H9 (cell line): ENCODE results near the gene RAP1GAP2. TPM values are rescaled to one million over a fixed set of nuclear protein-coding genes. Genes with fewer than 3 reads are reported as not detected.

Source experiments
- DNase-seq: peaks from one replicate; pipeline ENCODE4 v3.0.0-alpha.2; 2017
- H2AFZ ChIP-seq: one replicate; pipeline ENCODE4 v1.6.1; 2013; ENCODE audit warnings: mild to moderate bottlenecking, low read length, control low read depth, moderate library complexity
- H2AK5ac ChIP-seq: 2 replicates; pipeline ENCODE4 v1.6.1; 2013; ENCODE audit warnings: low read length, control low read depth, mixed read lengths; ENCODE audit not compliant: insufficient read length
- H2BK120ac ChIP-seq: one replicate; pipeline ENCODE4 v1.6.1; 2013; ENCODE audit warnings: low read depth, mild to moderate bottlenecking, low read length, control low read depth, inconsistent platforms; ENCODE audit not compliant: poor library complexity, severe bottlenecking
- H2BK12ac ChIP-seq: 2 replicates; pipeline ENCODE4 v1.6.1; 2013; ENCODE audit warnings: low read length, control low read depth, mixed read lengths, low read depth; ENCODE audit not compliant: insufficient read length
- H2BK15ac ChIP-seq: 2 replicates; pipeline ENCODE4 v1.6.1; 2013; ENCODE audit warnings: low read depth, low read length, control low read depth
- H2BK20ac ChIP-seq: one replicate; pipeline ENCODE4 v1.6.1; 2013; ENCODE audit warnings: low read depth, mild to moderate bottlenecking, low read length, control low read depth, inconsistent platforms; ENCODE audit not compliant: poor library complexity, severe bottlenecking
- H2BK5ac ChIP-seq: 2 replicates; pipeline ENCODE4 v1.6.1; 2013; ENCODE audit warnings: low read length, control low read depth, mixed read lengths; ENCODE audit not compliant: insufficient read length
- H3K14ac ChIP-seq: 2 replicates; pipeline ENCODE4 v1.6.1; 2013; ENCODE audit warnings: low read length, control low read depth; ENCODE audit not compliant: insufficient read depth
- H3K18ac ChIP-seq: 2 replicates; pipeline ENCODE4 v1.6.1; 2013; ENCODE audit warnings: low read depth, mild to moderate bottlenecking, mixed read lengths, low read length, control low read depth; ENCODE audit not compliant: insufficient read length
- H3K23ac ChIP-seq: 2 replicates; pipeline ENCODE4 v1.6.1; 2013; ENCODE audit warnings: low read length, control low read depth, mixed read lengths, low read depth; ENCODE audit not compliant: insufficient read length
- H3K23me2 ChIP-seq: 2 replicates; pipeline ENCODE4 v1.6.1; 2013; ENCODE audit warnings: low read depth, mild to moderate bottlenecking, mixed read lengths, low read length, control low read depth; ENCODE audit not compliant: insufficient read length, poor library complexity, severe bottlenecking
- H3K27ac ChIP-seq: 2 replicates; pipeline ENCODE4 v1.5.1; 2013; ENCODE audit warnings: low read length, control low read depth, mixed read lengths, low read depth; ENCODE audit not compliant: insufficient read length
- H3K27me3 ChIP-seq: 2 replicates; pipeline ENCODE4 v1.6.1; 2013; ENCODE audit warnings: low read length, control low read depth, inconsistent platforms; ENCODE audit not compliant: insufficient read depth
- H3K4ac ChIP-seq: 2 replicates; pipeline ENCODE4 v1.6.1; 2013; ENCODE audit warnings: low read depth, mild to moderate bottlenecking, control low read depth, inconsistent platforms, low read length, moderate library complexity
- H3K4me1 ChIP-seq: 2 replicates; pipeline ENCODE4 v1.6.1; 2013; ENCODE audit warnings: low read length, control low read depth, inconsistent platforms; ENCODE audit not compliant: insufficient read depth
- H3K4me2 ChIP-seq: 2 replicates; pipeline ENCODE4 v1.6.1; 2013; ENCODE audit warnings: low read length, control low read depth, mixed read lengths; ENCODE audit not compliant: insufficient read length, insufficient read depth
- H3K56ac ChIP-seq: 2 replicates; pipeline ENCODE4 v1.6.1; 2013; ENCODE audit warnings: low read depth, mild to moderate bottlenecking, mixed read lengths, low read length, control low read depth; ENCODE audit not compliant: insufficient read length
- H3K79me1 ChIP-seq: 2 replicates; pipeline ENCODE4 v1.6.1; 2013; ENCODE audit warnings: low read depth, mild to moderate bottlenecking, moderate library complexity, low read length, control low read depth, inconsistent platforms; ENCODE audit not compliant: insufficient read depth, poor library complexity, severe bottlenecking
- H3K79me2 ChIP-seq: 2 replicates; pipeline ENCODE4 v1.6.1; 2013; ENCODE audit warnings: low read length, control low read depth, inconsistent platforms; ENCODE audit not compliant: insufficient read depth
- H3K9ac ChIP-seq: 2 replicates; pipeline ENCODE4 v1.6.1; 2013; ENCODE audit warnings: low read length, control low read depth, mixed read lengths; ENCODE audit not compliant: insufficient read length; ENCODE audit errors: extremely low read depth
- H3K9me3 ChIP-seq: one replicate; pipeline ENCODE4 v1.6.1; 2013; ENCODE audit warnings: low read depth, low read length, inconsistent platforms; ENCODE audit not compliant: control insufficient read depth
- H3T11ph ChIP-seq: one replicate; pipeline ENCODE4 v1.6.1; 2013; ENCODE audit warnings: mild to moderate bottlenecking, low read length, control low read depth, inconsistent platforms
- H4K20me1 ChIP-seq: one replicate; pipeline ENCODE4 v1.6.1; 2013; ENCODE audit not compliant: control insufficient read depth, insufficient read length, insufficient read depth
- H4K5ac ChIP-seq: 2 replicates; pipeline ENCODE4 v1.6.1; 2013; ENCODE audit warnings: low read depth, mild to moderate bottlenecking, mixed read lengths, low read length, control low read depth; ENCODE audit not compliant: insufficient read length
- H4K8ac ChIP-seq: replicated peaks from 2 replicates; pipeline ENCODE4 v1.6.1; 2013; ENCODE audit warnings: low read length, control low read depth, mixed read lengths, low read depth; ENCODE audit not compliant: insufficient read length
- H4K91ac ChIP-seq: 2 replicates; pipeline ENCODE4 v1.6.1; 2013; ENCODE audit warnings: low read depth, mild to moderate bottlenecking, moderate library complexity, mixed read lengths, low read length, control low read depth; ENCODE audit not compliant: insufficient read length
- H3K27ac Mint-ChIP-seq, 3 experiments: 2 replicates in 2 of 3; 3 replicates in 1 of 3; pipeline ENCODE4 v1.8.0; 2020 to 2021; ENCODE audit warnings: mixed read lengths in 3 of 3, mild to moderate bottlenecking in 1 of 3, moderate library complexity in 1 of 3
- H3K27me3 Mint-ChIP-seq: 2 replicates; pipeline ENCODE4 v1.8.0; 2021; ENCODE audit warnings: low read depth, mild to moderate bottlenecking, moderate library complexity, mixed read lengths
- H3K36me3 Mint-ChIP-seq, 3 experiments: 2 replicates in 2 of 3; 3 replicates in 1 of 3; pipeline ENCODE4 v1.8.0; 2020 to 2021; ENCODE audit warnings: low read depth in 3 of 3, mixed read lengths in 3 of 3; ENCODE audit not compliant: insufficient read depth in 1 of 3
- H3K4me1 Mint-ChIP-seq, 2 experiments: 2 replicates each; pipeline ENCODE4 v1.8.0; 2020; ENCODE audit warnings: mixed read lengths in 2 of 2
- H3K4me3 Mint-ChIP-seq, 2 experiments: 2 replicates in 1 of 2; 3 replicates in 1 of 2; pipeline ENCODE4 v1.8.0; 2020 to 2021; ENCODE audit warnings: mild to moderate bottlenecking in 2 of 2, mixed read lengths in 2 of 2, moderate library complexity in 1 of 2
- H3K9me3 Mint-ChIP-seq, 2 experiments: 2 replicates in 1 of 2; 3 replicates in 1 of 2; pipeline ENCODE4 v1.8.0; 2020; ENCODE audit warnings: mild to moderate bottlenecking in 2 of 2, mixed read lengths in 2 of 2, moderate library complexity in 1 of 2
- WGBS: extraction: QIAGEN DNeasy Blood & Tissue Kit; methylation state at CpG from one replicate; pipeline ENCODE4 v1.1.7; 2013; ENCODE audit warnings: missing lambda C conversion rate, low lambda C conversion rate, mixed read lengths; ENCODE audit not compliant: insufficient read length; ENCODE audit errors: extremely low coverage; 5-methylcytosine and 5-hydroxymethylcytosine counted together
- total RNA-seq: library from RNA; stranded (reverse); gene quantifications from 2 replicates; pipeline ENCODE4 v1.2.1, GENCODE V29; 2021
- TF ChIP-seq, protein P1 (sequence below): fragments of 200-600 bp; sonication (generic); conservative IDR thresholded peaks from 3 replicates; pipeline ENCODE4 v1.8.0; 2021; ENCODE audit warnings: antibody characterized with exemption, mild to moderate bottlenecking

Gene RAP1GAP2
- total RNA-seq, 1 experiment from 2014 or later = 33.8 TPM

- no peak overlapping the region for H3K56ac ChIP-seq
- H3K4me2 ChIP-seq = no peak overlapping the region
- H4K8ac ChIP-seq = no peak overlapping the region
- no peak overlapping the region for H2AFZ ChIP-seq
- no peak overlapping the region for H3K4me3 Mint-ChIP-seq
- H2BK120ac ChIP-seq = no peak overlapping the region
- no peak overlapping the region for H3K23ac ChIP-seq
- DNase-seq = no peak
- TF ChIP-seq, protein P1, sequence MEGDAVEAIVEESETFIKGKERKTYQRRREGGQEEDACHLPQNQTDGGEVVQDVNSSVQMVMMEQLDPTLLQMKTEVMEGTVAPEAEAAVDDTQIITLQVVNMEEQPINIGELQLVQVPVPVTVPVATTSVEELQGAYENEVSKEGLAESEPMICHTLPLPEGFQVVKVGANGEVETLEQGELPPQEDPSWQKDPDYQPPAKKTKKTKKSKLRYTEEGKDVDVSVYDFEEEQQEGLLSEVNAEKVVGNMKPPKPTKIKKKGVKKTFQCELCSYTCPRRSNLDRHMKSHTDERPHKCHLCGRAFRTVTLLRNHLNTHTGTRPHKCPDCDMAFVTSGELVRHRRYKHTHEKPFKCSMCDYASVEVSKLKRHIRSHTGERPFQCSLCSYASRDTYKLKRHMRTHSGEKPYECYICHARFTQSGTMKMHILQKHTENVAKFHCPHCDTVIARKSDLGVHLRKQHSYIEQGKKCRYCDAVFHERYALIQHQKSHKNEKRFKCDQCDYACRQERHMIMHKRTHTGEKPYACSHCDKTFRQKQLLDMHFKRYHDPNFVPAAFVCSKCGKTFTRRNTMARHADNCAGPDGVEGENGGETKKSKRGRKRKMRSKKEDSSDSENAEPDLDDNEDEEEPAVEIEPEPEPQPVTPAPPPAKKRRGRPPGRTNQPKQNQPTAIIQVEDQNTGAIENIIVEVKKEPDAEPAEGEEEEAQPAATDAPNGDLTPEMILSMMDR = no peak
- H3T11ph ChIP-seq = no peak overlapping the region
- no peak overlapping the region for H4K5ac ChIP-seq
- H3K9me3 Mint-ChIP-seq = no peaks in the 10 kb centered on the region
- H2BK15ac ChIP-seq = no peak overlapping the region
- no peaks in the 10 kb centered on the region for H4K20me1 ChIP-seq
- H2BK12ac ChIP-seq = no peak overlapping the region
- H3K79me1 ChIP-seq = no peaks in the 10 kb centered on the region
- H2AK5ac ChIP-seq = no peak overlapping the region
- no peaks in the 10 kb centered on the region for H3K79me2 ChIP-seq
- H3K18ac ChIP-seq = no peak overlapping the region
- no peaks in the 10 kb centered on the region; the same call in 1 of the 2 replicates for H3K27me3 Mint-ChIP-seq
- H2BK20ac ChIP-seq = no peak overlapping the region
- H3K14ac ChIP-seq = no peak overlapping the region
- no peaks in the 10 kb centered on the region for H3K4me1 ChIP-seq
- peaks cover 7 to 15% of the 10 kb centered on the region in 2 experiments for H3K4me1 Mint-ChIP-seq
- no CpG with 5 or more reads among the region's 2 CpGs for WGBS
- no peaks in the 10 kb centered on the region for H3K9me3 ChIP-seq
- H2BK5ac ChIP-seq = no peak overlapping the region
- H3K4ac ChIP-seq = no peak overlapping the region
- no peaks in the 10 kb centered on the region for H3K23me2 ChIP-seq
- H3K27me3 ChIP-seq = no peaks in the 10 kb centered on the region
- H3K27ac Mint-ChIP-seq = no peak overlapping the region
- no peak overlapping the region for H3K27ac ChIP-seq
- H3K36me3 Mint-ChIP-seq = no peaks in the 10 kb centered on the region
- H3K9ac ChIP-seq = no peak overlapping the region
- H4K91ac ChIP-seq = no peak overlapping the region
Observed at GRCh38 chr17:2830678-2831077, 34.4 kb downstream of the RAP1GAP2 start.
